Spleen (tissue), 11 donors: ENCODE data around the gene TSPAN9. TPM values are rescaled to one million over a fixed set of nuclear protein-coding genes. Genes with fewer than 3 reads are reported as not detected.
A peak's percentile ranks its signal among the peaks of the same experiment; 100 is the strongest.

Experiments used
- DNase-seq: peaks from one replicate; pipeline ENCODE4 v3.0.0-alpha.2; 2020
- H3K27ac ChIP-seq, 8 donors: fragments of 200-600 bp; sonication (generic) in 7 of 8; 1 replicate in 4 of 8; 2 replicates in 4 of 8; pipeline versions ENCODE4 v1.5.0 to v1.8.0; 2016 to 2021; ENCODE audit warnings: inconsistent platforms in 4 of 8, mild to moderate bottlenecking in 4 of 8, moderate library complexity in 1 of 8
- H3K27me3 ChIP-seq, 7 donors: fragments of 200-600 bp; sonication (generic) in 6 of 7; replicated peaks in 1 of 7; 1 replicate in 4 of 7; 2 replicates in 3 of 7; pipeline versions ENCODE4 v1.5.0 to v1.8.0; 2016 to 2021; ENCODE audit warnings: inconsistent platforms in 3 of 7, mild to moderate bottlenecking in 1 of 7
- H3K36me3 ChIP-seq, 6 donors: fragments of 200-600 bp; sonication (generic) in 5 of 6; 1 replicate in 4 of 6; 2 replicates in 2 of 6; pipeline versions ENCODE4 v1.5.0 to v1.8.0; 2016 to 2021; ENCODE audit warnings: inconsistent platforms in 2 of 6
- H3K4me1 ChIP-seq, 6 donors: fragments of 200-600 bp; sonication (generic) in 5 of 6; 1 replicate in 3 of 6; 2 replicates in 3 of 6; pipeline versions ENCODE4 v1.5.0 to v1.8.0; 2016 to 2021; ENCODE audit warnings: inconsistent platforms in 3 of 6
- H3K4me3 ChIP-seq, 8 donors: fragments of 200-600 bp; sonication (generic) in 7 of 8; 1 replicate in 4 of 8; 2 replicates in 4 of 8; pipeline versions ENCODE4 v1.5.0 to v1.8.0; 2016 to 2021; ENCODE audit warnings: inconsistent platforms in 4 of 8, mild to moderate bottlenecking in 4 of 8, moderate library complexity in 2 of 8
- H3K9me3 ChIP-seq, 8 donors: fragments of 200-600 bp; sonication (generic) in 7 of 8; 1 replicate in 4 of 8; 2 replicates in 4 of 8; pipeline versions ENCODE4 v1.5.0 to v1.8.0; 2016 to 2021; ENCODE audit warnings: inconsistent platforms in 4 of 8
- CTCF ChIP-seq, 11 experiments: fragments of 200-600 bp in 7 of 11; fragments of 450-650 bp in 4 of 11; sonication (generic) in 4 of 11; IDR thresholded peaks in 8 of 11; conservative IDR thresholded peaks in 3 of 11; 1 replicate in 7 of 11; 2 replicates in 4 of 11; pipeline versions ENCODE4 v1.4.0 to v1.8.0; 2016 to 2021; ENCODE audit warnings: antibody characterized with exemption in 11 of 11, inconsistent platforms in 4 of 11, mild to moderate bottlenecking in 1 of 11
- POLR2A ChIP-seq, 3 donors: fragments of 450-650 bp; IDR thresholded peaks; one replicate each; pipeline ENCODE4 v1.5.1; 2017; ENCODE audit warnings: antibody characterized with exemption in 3 of 3, mild to moderate bottlenecking in 1 of 3
- POLR2AphosphoS5 ChIP-seq, 3 donors: sonication (generic); formaldehyde crosslinking; IDR thresholded peaks; one replicate each; pipeline ENCODE4 v1.5.1; 2017; ENCODE audit warnings: antibody characterized with exemption in 3 of 3
- WGBS, 5 donors: extraction: QIAGEN DNeasy Blood & Tissue Kit in 3 of 5; methylation state at CpG; one replicate each; pipeline versions ENCODE4 v1.1.5 to v1.1.7; 2013 to 2018; 5-methylcytosine and 5-hydroxymethylcytosine counted together
- intact Hi-C: fragments of 100-400 bp; cut with DNase I; formaldehyde crosslinking; loops from one replicate; pipeline ENCODE4 v1.15.0; 2023; ENCODE audit warnings: low total_unique reads
- polyA plus RNA-seq, 3 donors: library from polyadenylated mRNA; stranded (reverse); fragments of 200-250 nt; gene quantifications; one replicate each; pipeline ENCODE4 v1.2.1, GENCODE V29; 2013
- total RNA-seq, 7 donors: library from RNA; depleted of rRNA in 3 of 7; stranded (reverse); fragments of >200 nt in 3 of 7; fragmentation: NEBNext Ultra II Directional in 4 of 7; extraction: Animal tissue kit (Norgen Biotek cat#: 25700) in 4 of 7; gene quantifications; one replicate each; pipeline versions ENCODE4 v1.1.0 to v1.2.1, GENCODE V29; 2016 to 2021
- donor health status: healthy with polysubstance abuse.
- donor health status: DM: no; HTN: no; CAD: no; lungs with moderate emphysema.
- donor health status: DM: no; HTN: no; CAD: no.
- donor health status: Bipolar disorder and iron deficiency.
- donor health status: healthy.
- donor health status: DM: no; HTN: no; CAD: no.
- donor health status: DM: yes; HTN: yes; CAD: no.

The TSPAN9 gene
- total and polyA plus RNA-seq, 10 donors = 3.6 to 51.1 (median 32.4) TPM

GRCh38 chr12:3315201-3315661, 238.1 kb downstream of the TSPAN9 start:
- DNase-seq = no peak
- no peak overlapping the region for H3K4me3 ChIP-seq
- TF ChIP-seq CTCF (IDR thresholded peaks at IDR 0.05 in 8 of 11, conservative IDR thresholded peaks at IDR 0.05 in 3 of 11) = no peak
- peak in 2 of 3 donors; percentile 54 to 66 for TF ChIP-seq POLR2AphosphoS5 (IDR thresholded peaks at IDR 0.05)
- no peak for TF ChIP-seq POLR2A (IDR thresholded peaks at IDR 0.05)
- no peak overlapping the region for H3K27ac ChIP-seq
- intact Hi-C loops = no loop called here
- peaks cover 0 to 15% (median 6%) of the 10 kb centered on the region in 6 donors for H3K4me1 ChIP-seq
- H3K27me3 ChIP-seq = peaks cover 0 to 15% (median 0%) of the 10 kb centered on the region in 7 donors
- H3K9me3 ChIP-seq = no peaks in the 10 kb centered on the region
- no peaks in the 10 kb centered on the region for H3K36me3 ChIP-seq
- 38 to 50% (median 49%) methylated on average over 9 to 11 of the region's 11 CpGs for WGBS, 5 donors

- WGBS, 5 donors = 80 to 90% (median 87%) methylated on average over 12 of the region's 12 CpGs
- no peak for DNase-seq
- intact Hi-C loops = no loop called here
These were observed 239.7 kb downstream of the TSPAN9 start for GRCh38 chr12:3316776-3317480.

GRCh38 chr12:3317481-3317815, 240.3 kb downstream of the TSPAN9 start:
- WGBS, 5 donors = 57 to 73% (median 67%) methylated on average over 4 of the region's 4 CpGs
- TF ChIP-seq CTCF (IDR thresholded peaks at IDR 0.05 in 8 of 11, conservative IDR thresholded peaks at IDR 0.05 in 3 of 11) = no peak
- no peak for TF ChIP-seq POLR2A (IDR thresholded peaks at IDR 0.05)
- no peak for TF ChIP-seq POLR2AphosphoS5 (IDR thresholded peaks at IDR 0.05)
- no peaks in the 10 kb centered on the region for H3K36me3 ChIP-seq
- peaks cover 0 to 4% (median 0%) of the 10 kb centered on the region in 7 donors for H3K27me3 ChIP-seq
- H3K4me1 ChIP-seq = peaks cover 0 to 15% (median 6%) of the 10 kb centered on the region in 6 donors
- no peak overlapping the region for H3K27ac ChIP-seq
- H3K4me3 ChIP-seq = no peak overlapping the region
- no peaks in the 10 kb centered on the region for H3K9me3 ChIP-seq
- intact Hi-C loops = no loop called here
- DNase-seq = no peak

More at GRCh38 chr12:3316776-3317480, 239.7 kb downstream of the TSPAN9 start:
- Histone ChIP-seq H3K9me3 (no peaks in the 10 kb centered on the region), H3K36me3 (no peaks in the 10 kb centered on the region), H3K27ac (no peak overlapping the region), H3K27me3 (peaks cover 0 to 7% (median 0%) of the 10 kb centered on the region in 7 donors), H3K4me1 (peaks cover 0 to 15% (median 6%) of the 10 kb centered on the region in 6 donors), H3K4me3 (no peak overlapping the region)
- TF ChIP-seq CTCF (IDR thresholded peaks at IDR 0.05 in 8 of 11, conservative IDR thresholded peaks at IDR 0.05 in 3 of 11) (no peak), POLR2A (IDR thresholded peaks at IDR 0.05) (no peak), POLR2AphosphoS5 (IDR thresholded peaks at IDR 0.05) (no peak)

GRCh38 chr12:3317841-3318501, 240.8 kb downstream of the TSPAN9 start:
- Histone ChIP-seq H3K36me3 (no peaks in the 10 kb centered on the region), H3K4me3 (no peak overlapping the region), H3K27ac (no peak overlapping the region), H3K27me3 (no peaks in the 10 kb centered on the region), H3K4me1 (peaks cover 0 to 15% (median 6%) of the 10 kb centered on the region in 6 donors), H3K9me3 (no peaks in the 10 kb centered on the region)
- no peak for DNase-seq
- intact Hi-C loops = no loop called here
- TF ChIP-seq CTCF (IDR thresholded peaks at IDR 0.05 in 8 of 11, conservative IDR thresholded peaks at IDR 0.05 in 3 of 11) = no peak
- TF ChIP-seq POLR2A (IDR thresholded peaks at IDR 0.05) = no peak
- TF ChIP-seq POLR2AphosphoS5 (IDR thresholded peaks at IDR 0.05) = no peak
- 79 to 85% (median 81%) methylated on average over 13 of the region's 13 CpGs for WGBS, 5 donors
